Nephron (organoid): Measurements from ENCODE around the gene DNAJA2.
A peak's percentile ranks its signal among the peaks of the same experiment; 100 is the strongest.

ENCODE experiments used
- H3K27ac Mint-ChIP-seq, 3 experiments: 2 replicates each; pipeline ENCODE4 v1.8.0; 2020; ENCODE audit warnings: mixed read lengths in 3 of 3, mild to moderate bottlenecking in 2 of 3, moderate library complexity in 1 of 3
- H3K27me3 Mint-ChIP-seq: 2 replicates; pipeline ENCODE4 v1.8.0; 2021; ENCODE audit warnings: low read depth, mild to moderate bottlenecking, moderate library complexity, mixed read lengths
- H3K36me3 Mint-ChIP-seq: 2 replicates; pipeline ENCODE4 v1.8.0; 2020; ENCODE audit warnings: low read depth, mixed read lengths
- H3K4me1 Mint-ChIP-seq: 2 replicates; pipeline ENCODE4 v1.8.0; 2020; ENCODE audit warnings: mixed read lengths
- H3K4me3 Mint-ChIP-seq, 3 experiments: 2 replicates each; pipeline ENCODE4 v1.8.0; 2020; ENCODE audit warnings: mild to moderate bottlenecking in 3 of 3, mixed read lengths in 3 of 3, moderate library complexity in 2 of 3
- H3K9me3 Mint-ChIP-seq: 2 replicates; pipeline ENCODE4 v1.8.0; 2020; ENCODE audit warnings: mixed read lengths
- TF ChIP-seq, protein P1 (sequence below), 3 experiments: fragments of 200-600 bp; sonication (generic); IDR thresholded peaks; one replicate each; pipeline ENCODE4 v1.5.0; 2021; ENCODE audit warnings: antibody characterized with exemption in 3 of 3; ENCODE audit not compliant: unreplicated experiment in 3 of 3

Gene DNAJA2

GRCh38 chr16:46923513-46924295 lies 49.8 kb downstream of the DNAJA2 start:
- Mint-ChIP-seq H3K27me3 (no peaks in the 10 kb centered on the region), H3K27ac (no peak overlapping the region), H3K4me3 (no peak overlapping the region), H3K9me3 (no peaks in the 10 kb centered on the region), H3K4me1 (no peaks in the 10 kb centered on the region), H3K36me3 (peaks cover 56% of the 10 kb centered on the region)
- TF ChIP-seq, protein P1, sequence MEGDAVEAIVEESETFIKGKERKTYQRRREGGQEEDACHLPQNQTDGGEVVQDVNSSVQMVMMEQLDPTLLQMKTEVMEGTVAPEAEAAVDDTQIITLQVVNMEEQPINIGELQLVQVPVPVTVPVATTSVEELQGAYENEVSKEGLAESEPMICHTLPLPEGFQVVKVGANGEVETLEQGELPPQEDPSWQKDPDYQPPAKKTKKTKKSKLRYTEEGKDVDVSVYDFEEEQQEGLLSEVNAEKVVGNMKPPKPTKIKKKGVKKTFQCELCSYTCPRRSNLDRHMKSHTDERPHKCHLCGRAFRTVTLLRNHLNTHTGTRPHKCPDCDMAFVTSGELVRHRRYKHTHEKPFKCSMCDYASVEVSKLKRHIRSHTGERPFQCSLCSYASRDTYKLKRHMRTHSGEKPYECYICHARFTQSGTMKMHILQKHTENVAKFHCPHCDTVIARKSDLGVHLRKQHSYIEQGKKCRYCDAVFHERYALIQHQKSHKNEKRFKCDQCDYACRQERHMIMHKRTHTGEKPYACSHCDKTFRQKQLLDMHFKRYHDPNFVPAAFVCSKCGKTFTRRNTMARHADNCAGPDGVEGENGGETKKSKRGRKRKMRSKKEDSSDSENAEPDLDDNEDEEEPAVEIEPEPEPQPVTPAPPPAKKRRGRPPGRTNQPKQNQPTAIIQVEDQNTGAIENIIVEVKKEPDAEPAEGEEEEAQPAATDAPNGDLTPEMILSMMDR (IDR thresholded peaks at IDR 0.05; ENCODE audit: unreplicated experiment in 3 of 3), result no peak

- no peak overlapping the region for H3K4me3 Mint-ChIP-seq
- peaks cover 52% of the 10 kb centered on the region for H3K36me3 Mint-ChIP-seq
- TF ChIP-seq, protein P1 (IDR thresholded peaks at IDR 0.05; ENCODE audit: unreplicated experiment in 3 of 3), result no peak
- no peaks in the 10 kb centered on the region for H3K9me3 Mint-ChIP-seq
- no peaks in the 10 kb centered on the region for H3K4me1 Mint-ChIP-seq
- H3K27me3 Mint-ChIP-seq, result no peaks in the 10 kb centered on the region
- H3K27ac Mint-ChIP-seq, result no peak overlapping the region
These were observed 51.2 kb downstream of the DNAJA2 start for GRCh38 chr16:46922239-46922638.

- peaks cover 56% of the 10 kb centered on the region for H3K36me3 Mint-ChIP-seq
- H3K27ac Mint-ChIP-seq, result peak overlapping the region in 1 of 3 experiments; percentile 10
- no peaks in the 10 kb centered on the region for H3K4me1 Mint-ChIP-seq
- H3K4me3 Mint-ChIP-seq, result no peak overlapping the region
- TF ChIP-seq, protein P1 (IDR thresholded peaks at IDR 0.05; ENCODE audit: unreplicated experiment in 3 of 3), result no peak
- H3K9me3 Mint-ChIP-seq, result no peaks in the 10 kb centered on the region
- no peaks in the 10 kb centered on the region for H3K27me3 Mint-ChIP-seq
These were observed 52.9 kb downstream of the DNAJA2 start for GRCh38 chr16:46920402-46921068.

- Mint-ChIP-seq H3K4me1 (no peaks in the 10 kb centered on the region), H3K27me3 (no peaks in the 10 kb centered on the region), H3K27ac (no peak overlapping the region), H3K4me3 (no peak overlapping the region), H3K36me3 (peaks cover 61% of the 10 kb centered on the region), H3K9me3 (no peaks in the 10 kb centered on the region)
- TF ChIP-seq, protein P1 (IDR thresholded peaks at IDR 0.05; ENCODE audit: unreplicated experiment in 3 of 3), result no peak
These were observed 54.3 kb downstream of the DNAJA2 start for GRCh38 chr16:46918905-46919792.

GRCh38 chr16:46918400-46918799 lies 55.1 kb downstream of the DNAJA2 start:
- H3K4me1 Mint-ChIP-seq, result no peaks in the 10 kb centered on the region
- peaks cover 57% of the 10 kb centered on the region for H3K36me3 Mint-ChIP-seq
- no peak overlapping the region for H3K4me3 Mint-ChIP-seq
- H3K9me3 Mint-ChIP-seq, result no peaks in the 10 kb centered on the region
- H3K27me3 Mint-ChIP-seq, result no peaks in the 10 kb centered on the region
- no peak overlapping the region for H3K27ac Mint-ChIP-seq
- TF ChIP-seq, protein P1 (IDR thresholded peaks at IDR 0.05; ENCODE audit: unreplicated experiment in 3 of 3), result no peak
